GM10847 (cell line): ENCODE data around the gene ERVMER34-1.

Experiments
- POLR2A ChIP-seq: IDR thresholded peaks from 2 replicates; pipeline ENCODE4 v1.6.1; 2011; ENCODE audit not compliant: insufficient read length; ENCODE audit errors: extremely low read depth

ERVMER34-1 gene

DNA sequence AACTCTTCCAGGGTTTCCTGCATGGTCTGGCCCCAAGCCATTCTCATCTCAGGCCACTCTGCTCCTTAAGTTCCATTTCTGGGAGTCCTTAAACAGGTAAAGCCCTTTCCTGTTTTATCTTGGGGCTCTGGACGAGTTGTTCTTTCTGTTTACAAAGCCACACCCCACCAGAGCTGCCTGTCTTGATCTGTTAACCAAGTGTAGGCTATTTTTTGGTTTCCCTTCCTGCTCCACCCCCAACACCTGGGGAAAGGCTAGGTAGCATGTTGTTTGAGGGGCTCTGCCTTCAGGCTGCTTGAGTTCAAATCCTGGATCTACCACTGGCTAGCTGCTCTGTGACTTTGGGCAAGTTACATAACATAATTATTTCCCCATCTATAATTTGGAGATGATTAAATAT, 40.0 kb downstream of the ERVMER34-1 start:
- no peak for TF ChIP-seq POLR2A

GRCh38 chr4:52709155-52709554, 42.1 kb downstream of the ERVMER34-1 start:
- TF ChIP-seq POLR2A: no peak

GRCh38 chr4:52704661-52705060, 46.6 kb downstream of the ERVMER34-1 start:
- no peak for TF ChIP-seq POLR2A

DNA sequence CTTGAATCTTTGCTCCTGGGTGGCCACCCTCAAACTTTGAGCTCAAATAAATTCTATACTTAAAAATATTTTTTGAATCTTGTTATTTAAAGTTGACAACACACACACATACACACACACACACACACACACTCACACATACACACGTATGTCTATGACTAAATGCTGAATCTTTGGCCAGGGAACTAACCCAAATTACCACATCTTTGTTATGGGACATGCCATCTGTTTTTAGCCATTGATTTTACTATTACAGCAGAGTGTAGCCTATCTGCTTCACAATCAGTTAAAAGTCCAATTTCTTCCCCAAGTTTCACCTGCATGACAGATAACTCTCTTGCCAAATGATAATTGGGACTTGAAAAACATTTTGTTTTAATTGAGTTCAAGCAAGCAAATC, 47.1 kb downstream of the ERVMER34-1 start:
- no peak for TF ChIP-seq POLR2A

- no peak for TF ChIP-seq POLR2A
Measured at GRCh38 chr4:52701207-52701606, 50.0 kb downstream of the ERVMER34-1 start.

- no peak for TF ChIP-seq POLR2A
Measured at GRCh38 chr4:52694936-52695335, 56.3 kb downstream of the ERVMER34-1 start.

GRCh38 chr4:52693492-52693891, 57.7 kb downstream of the ERVMER34-1 start:
- no peak for TF ChIP-seq POLR2A
